SKM-1 (cell line): ENCODE results near the gene SMIM20.
"Not testable (repeated sequence)": the region's sequence is repeated elsewhere in the genome, so short reads cannot be mapped to it uniquely, and the experiment has no call there.

ENCODE experiments used
- DNase-seq: peaks from one replicate; lab custom pipeline; 2025; ENCODE audit not compliant: unreplicated experiment; lab: John Stamatoyannopoulos, UW

Gene SMIM20

GRCh38 chr4:25890571-25891485, 23.2 kb upstream of the SMIM20 start:
- DNase-seq: no peak

- DNase-seq: no peak
Observed at GRCh38 chr4:25892796-25893195, 21.2 kb upstream of the SMIM20 start.

- DNase-seq: no peak
Observed at GRCh38 chr4:25896776-25897539, 17.1 kb upstream of the SMIM20 start.

- DNase-seq: no peak
Observed at GRCh38 chr4:25900310-25900709, 13.7 kb upstream of the SMIM20 start.

GRCh38 chr4:25901030-25901430, 13.0 kb upstream of the SMIM20 start:
- no peak for DNase-seq

GRCh38 chr4:25903900-25904747, 9.9 kb upstream of the SMIM20 start:
- no peak for DNase-seq

GRCh38 chr4:25904748-25905082, 9.3 kb upstream of the SMIM20 start:
- no peak for DNase-seq

- DNase-seq: no peak
Observed at GRCh38 chr4:25905371-25905770, 8.6 kb upstream of the SMIM20 start.

GRCh38 chr4:25906113-25906512, 7.9 kb upstream of the SMIM20 start:
- not testable (repeated sequence) for DNase-seq

GRCh38 chr4:25908491-25908901, 5.5 kb upstream of the SMIM20 start:
- DNase-seq: no peak

GRCh38 chr4:25911356-25911755, 2.7 kb upstream of the SMIM20 start:
- no peak for DNase-seq

- no peak for DNase-seq
Observed at GRCh38 chr4:25913056-25913850, 767 bp upstream of the SMIM20 start.

GRCh38 chr4:25914670-25915352, 791 bp downstream of the SMIM20 start:
- no peak for DNase-seq

GRCh38 chr4:25915353-25915705, 1.3 kb downstream of the SMIM20 start:
- DNase-seq: no peak

- no peak for DNase-seq
Observed at GRCh38 chr4:25916870-25917269, 2.9 kb downstream of the SMIM20 start.

- no peak for DNase-seq
Observed at GRCh38 chr4:25919676-25920075, 5.7 kb downstream of the SMIM20 start.

GRCh38 chr4:25921922-25922321, 7.9 kb downstream of the SMIM20 start:
- no peak for DNase-seq

- no peak for DNase-seq
Observed at GRCh38 chr4:25922812-25923369, 8.9 kb downstream of the SMIM20 start.

- DNase-seq: no peak
Observed at GRCh38 chr4:25923745-25924144, 9.7 kb downstream of the SMIM20 start.
